RWPE2 (cell line): ENCODE results near the gene PPME1.

Experiments used
- ATAC-seq: fragments of 200-7000 bp; cut with Tn5 transposase; 3 replicates; pipeline ENCODE4 v1.9.1; 2021; ENCODE audit warnings: low read depth
- DNase-seq: peaks from one replicate; pipeline ENCODE4 v3.0.0-alpha.2; 2020; ENCODE audit warnings: low spot score
- H3K27ac ChIP-seq: fragments of 450-650 bp; 2 replicates; pipeline ENCODE4 v1.5.1; 2017; ENCODE audit warnings: mild to moderate bottlenecking; ENCODE audit not compliant: poor library complexity, severe bottlenecking
- H3K27me3 ChIP-seq: fragments of 250-450 bp; sonication (Bioruptor Pico); 2 replicates; pipeline ENCODE4 v1.5.1; 2021; ENCODE audit warnings: mild to moderate bottlenecking, moderate library complexity; ENCODE audit not compliant: insufficient read depth, poor library complexity, severe bottlenecking
- H3K36me3 ChIP-seq: fragments of 250-450 bp; sonication (Bioruptor Pico); 2 replicates; pipeline ENCODE4 v1.5.1; 2020; ENCODE audit warnings: low read depth, mild to moderate bottlenecking, moderate library complexity
- H3K4me1 ChIP-seq: fragments of 250-450 bp; sonication (Bioruptor Pico); 2 replicates; pipeline ENCODE4 v1.5.1; 2021; ENCODE audit warnings: mild to moderate bottlenecking, moderate library complexity; ENCODE audit not compliant: insufficient read depth, poor library complexity, severe bottlenecking
- H3K4me3 ChIP-seq: fragments of 250-450 bp; sonication (Bioruptor Pico); 2 replicates; pipeline ENCODE4 v1.5.1; 2021; ENCODE audit warnings: mild to moderate bottlenecking, moderate library complexity; ENCODE audit not compliant: severe bottlenecking
- H3K9me3 ChIP-seq: fragments of 250-450 bp; sonication (Bioruptor Pico); 2 replicates; pipeline ENCODE4 v1.5.1; 2021; ENCODE audit warnings: mild to moderate bottlenecking, moderate library complexity; ENCODE audit not compliant: severe bottlenecking
- CTCF ChIP-seq: fragments of 450-650 bp; IDR thresholded peaks from one replicate; pipeline ENCODE4 v1.5.1; 2017; ENCODE audit warnings: mild to moderate bottlenecking, moderate library complexity; ENCODE audit not compliant: poor library complexity, severe bottlenecking

PPME1 gene

GRCh38 chr11:74133436-74133835 lies 37.7 kb upstream of the PPME1 start:
- no peak overlapping the region for H3K4me3 ChIP-seq
- ATAC-seq (no peak), DNase-seq (no peak)
- TF ChIP-seq CTCF: no peak
- peaks cover 25% of the 10 kb centered on the region for H3K36me3 ChIP-seq
- no peaks in the 10 kb centered on the region for H3K9me3 ChIP-seq
- H3K27me3 ChIP-seq: no peaks in the 10 kb centered on the region
- no peak overlapping the region for H3K27ac ChIP-seq
- H3K4me1 ChIP-seq: peaks cover 34% of the 10 kb centered on the region

- TF ChIP-seq CTCF: no peak
- Histone ChIP-seq H3K4me1 (peaks cover 44% of the 10 kb centered on the region), H3K9me3 (no peaks in the 10 kb centered on the region), H3K27me3 (no peaks in the 10 kb centered on the region), H3K4me3 (no peak overlapping the region), H3K27ac (peak overlapping the region; percentile 96), H3K36me3 (peaks cover 29% of the 10 kb centered on the region)
- DNase-seq (no peak), ATAC-seq (no peak)
Observed at GRCh38 chr11:74134661-74135060, 36.4 kb upstream of the PPME1 start.

- H3K27ac ChIP-seq: peak overlapping the region; percentile 96
- peaks cover 44% of the 10 kb centered on the region for H3K4me1 ChIP-seq
- H3K36me3 ChIP-seq: peaks cover 29% of the 10 kb centered on the region
- TF ChIP-seq CTCF: no peak
- no peak overlapping the region for H3K4me3 ChIP-seq
- H3K9me3 ChIP-seq: no peaks in the 10 kb centered on the region
- DNase-seq (peak; percentile 79), ATAC-seq (peak; percentile 45)
- no peaks in the 10 kb centered on the region for H3K27me3 ChIP-seq
Observed at GRCh38 chr11:74135127-74135840, 35.8 kb upstream of the PPME1 start.

GRCh38 chr11:74138021-74138420 lies 33.1 kb upstream of the PPME1 start:
- H3K4me1 ChIP-seq: peaks cover 65% of the 10 kb centered on the region
- H3K27me3 ChIP-seq: no peaks in the 10 kb centered on the region
- no peak overlapping the region for H3K4me3 ChIP-seq
- no peaks in the 10 kb centered on the region for H3K9me3 ChIP-seq
- peaks cover 22% of the 10 kb centered on the region for H3K36me3 ChIP-seq
- DNase-seq (no peak), ATAC-seq (peak; percentile 6; the same call in 1 of the 3 replicates)
- no peak for TF ChIP-seq CTCF
- peak overlapping the region; percentile 96 for H3K27ac ChIP-seq

- no peak for TF ChIP-seq CTCF
- Histone ChIP-seq H3K27ac (peak overlapping the region; percentile 96), H3K9me3 (no peaks in the 10 kb centered on the region), H3K4me3 (no peak overlapping the region), H3K36me3 (peaks cover 17% of the 10 kb centered on the region), H3K27me3 (no peaks in the 10 kb centered on the region), H3K4me1 (peaks cover 65% of the 10 kb centered on the region)
- ATAC-seq (peak; percentile 91), DNase-seq (no peak)
Observed at GRCh38 chr11:74138572-74138971, 32.5 kb upstream of the PPME1 start.
